ENCODE results near the gene MEGF6. TPM values are rescaled to one million over a fixed set of nuclear protein-coding genes. Genes with fewer than 3 reads are reported as not detected.

Gene MEGF6
- total and polyA plus RNA-seq, 7 donors: 0.67 to 5.5 (median 3.7) TPM

GRCh38 chr1:3609769-3610526, 1.4 kb downstream of the MEGF6 start:
- no peak for TF ChIP-seq CTCF (IDR thresholded peaks at IDR 0.05)
- H3K4me1 ChIP-seq: peaks cover 7% of the 10 kb centered on the region

GRCh38 chr1:3609016-3609768, 2.1 kb downstream of the MEGF6 start:
- WGBS, 3 donors: 74 to 83% (median 81%) methylated on average over 21 to 22 of the region's 22 CpGs
- intact Hi-C loops (cut with DNase I): no loop called here
- Histone ChIP-seq H3K4me3 (no peak overlapping the region), H3K27me3 (ENCODE audit: insufficient read depth in 3 of 3, low read length in 2 of 3) (peaks cover 0 to 52% (median 9%) of the 10 kb centered on the region in 3 donors), H3K9me3 (no peaks in the 10 kb centered on the region), H3K36me3 (ENCODE audit: insufficient read depth in 1 of 2, low read depth in 1 of 2) (no peaks in the 10 kb centered on the region), H3K27ac (no peak overlapping the region), H3K4me1 (peaks cover 7% of the 10 kb centered on the region)
- TF ChIP-seq CTCF (IDR thresholded peaks at IDR 0.05): no peak
- DNase-seq: no peak
- no peak for ATAC-seq

More at GRCh38 chr1:3609769-3610526, 1.4 kb downstream of the MEGF6 start:
- Histone ChIP-seq H3K4me3 (no peak overlapping the region), H3K27me3 (ENCODE audit: insufficient read depth in 3 of 3, low read length in 2 of 3) (peaks cover 0 to 52% (median 9%) of the 10 kb centered on the region in 3 donors), H3K36me3 (ENCODE audit: insufficient read depth in 1 of 2, low read depth in 1 of 2) (no peaks in the 10 kb centered on the region), H3K9me3 (no peaks in the 10 kb centered on the region), H3K27ac (no peak overlapping the region)
- WGBS, 3 donors: 62 to 87% (median 73%) methylated on average over 18 to 24 of the region's 24 CpGs
- DNase-seq (no peak), ATAC-seq (no peak)
- intact Hi-C loops (cut with DNase I): no loop called here

- DNase-seq (no peak), ATAC-seq (no peak)
- Histone ChIP-seq H3K4me1 (peaks cover 7% of the 10 kb centered on the region), H3K27ac (no peak overlapping the region), H3K9me3 (no peaks in the 10 kb centered on the region), H3K4me3 (no peak overlapping the region), H3K36me3 (ENCODE audit: insufficient read depth in 1 of 2, low read depth in 1 of 2) (no peaks in the 10 kb centered on the region), H3K27me3 (ENCODE audit: insufficient read depth in 3 of 3, low read length in 2 of 3) (peaks cover 0 to 52% (median 9%) of the 10 kb centered on the region in 3 donors)
- WGBS, 3 donors: 92 to 93% (median 92%) methylated on average over 7 of the region's 7 CpGs
- intact Hi-C loops (cut with DNase I): no loop called here
- TF ChIP-seq CTCF (IDR thresholded peaks at IDR 0.05): no peak
These were observed 3.2 kb downstream of the MEGF6 start for GRCh38 chr1:3608154-3608553.

GRCh38 chr1:3607703-3608065, 3.6 kb downstream of the MEGF6 start:
- H3K27ac ChIP-seq: no peak overlapping the region
- H3K27me3 ChIP-seq (ENCODE audit: insufficient read depth in 3 of 3, low read length in 2 of 3): peaks cover 0 to 51% (median 9%) of the 10 kb centered on the region in 3 donors
- WGBS, 3 donors: 83 to 90% (median 87%) methylated on average over 18 of the region's 18 CpGs
- intact Hi-C loops (cut with DNase I): no loop called here
- DNase-seq: no peak
- TF ChIP-seq CTCF (IDR thresholded peaks at IDR 0.05): no peak
- no peaks in the 10 kb centered on the region for H3K9me3 ChIP-seq
- no peak for ATAC-seq
- no peak overlapping the region for H3K4me3 ChIP-seq
- H3K4me1 ChIP-seq: peaks cover 7% of the 10 kb centered on the region
- H3K36me3 ChIP-seq (ENCODE audit: insufficient read depth in 1 of 2, low read depth in 1 of 2): no peaks in the 10 kb centered on the region
